ENCODE data around the gene RAD17.
"Not testable (repeated sequence)": the region's sequence is repeated elsewhere in the genome, so short reads cannot be mapped to it uniquely, and the experiment has no call there.

The RAD17 gene

GRCh38 chr5:69369340-69370121 lies at the start of gene RAD17, which contains the start of the genes AK6 and TAF9:
Gene RAD17, plus strand, starts transcription at chr5:69369818. Its CDS starts 2,391 bp downstream, at chr5:69372209.
Gene AK6, minus strand, starts transcription at chr5:69369520. Its CDS starts 30 bp downstream, at chr5:69369490.
Gene TAF9, minus strand, starts transcription at chr5:69369520. Its CDS starts 3,783 bp downstream, at chr5:69365737.
- peak; percentile 82 for DNase-seq (ENCODE audit: low read depth)

- no peak for DNase-seq (ENCODE audit: low read depth)
Measured at GRCh38 chr5:69326365-69326764, 43.3 kb upstream of the RAD17 start.

- DNase-seq (ENCODE audit: low read depth): no peak
Measured at GRCh38 chr5:69329905-69330489, 39.6 kb upstream of the RAD17 start.

- DNase-seq (ENCODE audit: low read depth): no peak
Measured at GRCh38 chr5:69331528-69332445, 37.8 kb upstream of the RAD17 start.

GRCh38 chr5:69333668-69334315 lies 35.8 kb upstream of the RAD17 start:
- DNase-seq (ENCODE audit: low read depth): not testable (repeated sequence)

GRCh38 chr5:69334793-69335268 lies 34.8 kb upstream of the RAD17 start:
- DNase-seq (ENCODE audit: low read depth): peak; percentile 38

GRCh38 chr5:69335341-69335935 lies 34.2 kb upstream of the RAD17 start:
- no peak for DNase-seq (ENCODE audit: low read depth)

GRCh38 chr5:69341520-69342161 lies 28.0 kb upstream of the RAD17 start:
- no peak for DNase-seq (ENCODE audit: low read depth)

- DNase-seq (ENCODE audit: low read depth): no peak
Measured at GRCh38 chr5:69343083-69343482, 26.5 kb upstream of the RAD17 start.

- DNase-seq (ENCODE audit: low read depth): no peak
Measured at GRCh38 chr5:69350664-69351063, 19.0 kb upstream of the RAD17 start.

GRCh38 chr5:69359699-69360098 lies 9.9 kb upstream of the RAD17 start:
- DNase-seq (ENCODE audit: low read depth): no peak

- no peak for DNase-seq (ENCODE audit: low read depth)
Measured at GRCh38 chr5:69360442-69360841, 9.2 kb upstream of the RAD17 start.

GRCh38 chr5:69364414-69364813 lies 5.2 kb upstream of the RAD17 start:
- DNase-seq (ENCODE audit: low read depth): no peak

GRCh38 chr5:69364850-69365249 lies 4.8 kb upstream of the RAD17 start:
- DNase-seq (ENCODE audit: low read depth): no peak

GRCh38 chr5:69367697-69368279 lies 1.8 kb upstream of the RAD17 start:
- no peak for DNase-seq (ENCODE audit: low read depth)

- no peak for DNase-seq (ENCODE audit: low read depth)
Measured at GRCh38 chr5:69368458-69369339, 919 bp upstream of the RAD17 start.

- DNase-seq (ENCODE audit: low read depth): not testable (repeated sequence)
Measured at GRCh38 chr5:69370335-69370734, 717 bp downstream of the RAD17 start.

- DNase-seq (ENCODE audit: low read depth): no peak
Measured at GRCh38 chr5:69372394-69372793, 2.8 kb downstream of the RAD17 start.

- DNase-seq (ENCODE audit: low read depth): no peak
Measured at GRCh38 chr5:69374911-69375446, 5.4 kb downstream of the RAD17 start.
